ENCODE results near the gene SPATA16.
"Not testable (repeated sequence)": the region's sequence is repeated elsewhere in the genome, so short reads cannot be mapped to it uniquely, and the experiment has no call there.

The SPATA16 gene

DNA sequence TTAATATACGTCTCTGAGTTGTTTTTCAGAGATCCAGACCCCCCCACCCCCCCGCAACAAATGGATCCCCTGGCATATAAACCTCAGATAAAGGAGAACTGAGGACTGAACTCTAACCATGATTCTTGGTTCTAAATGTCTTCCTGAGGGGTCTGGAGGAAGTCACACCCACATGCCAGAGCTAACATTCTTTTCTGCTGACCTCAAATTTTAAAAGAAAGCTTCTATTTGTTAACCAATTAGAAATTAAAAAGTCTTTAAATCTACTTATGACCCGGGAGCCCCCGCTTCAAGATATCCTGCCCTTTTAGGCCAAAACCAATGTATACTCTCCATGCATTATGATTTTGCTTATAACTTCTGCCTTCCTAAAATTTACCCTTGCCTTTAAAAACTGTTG is 202.2 kb downstream of the SPATA16 start:
- DNase-seq = no peak

DNA sequence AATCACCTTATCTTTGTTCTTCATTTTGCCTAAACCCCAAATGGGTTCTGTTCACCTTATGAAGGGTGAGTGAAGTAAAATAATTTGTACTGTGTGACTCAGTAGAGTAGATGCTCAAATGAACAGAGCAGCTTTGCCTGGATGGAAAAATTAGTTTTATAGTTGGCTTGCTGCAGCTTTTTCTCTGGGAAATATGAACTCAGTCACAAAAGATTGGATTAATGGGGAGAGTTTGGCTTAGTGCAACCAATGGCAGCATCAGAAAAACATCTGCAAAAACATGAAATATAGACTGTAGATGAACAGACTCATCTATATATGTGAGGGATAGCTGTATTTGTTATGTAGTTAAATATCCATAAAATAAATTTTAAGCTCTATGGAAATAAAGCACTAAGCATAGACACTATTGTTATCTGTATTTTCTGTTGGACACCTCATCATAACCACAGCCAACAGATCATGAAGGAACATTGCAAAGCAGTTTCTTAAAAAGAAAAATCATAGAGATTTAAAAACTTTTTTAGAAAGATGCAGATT is 209.2 kb downstream of the SPATA16 start:
- DNase-seq = no peak

GRCh38 chr3:172929451-172929850 is 211.6 kb downstream of the SPATA16 start:
- DNase-seq = no peak

DNA sequence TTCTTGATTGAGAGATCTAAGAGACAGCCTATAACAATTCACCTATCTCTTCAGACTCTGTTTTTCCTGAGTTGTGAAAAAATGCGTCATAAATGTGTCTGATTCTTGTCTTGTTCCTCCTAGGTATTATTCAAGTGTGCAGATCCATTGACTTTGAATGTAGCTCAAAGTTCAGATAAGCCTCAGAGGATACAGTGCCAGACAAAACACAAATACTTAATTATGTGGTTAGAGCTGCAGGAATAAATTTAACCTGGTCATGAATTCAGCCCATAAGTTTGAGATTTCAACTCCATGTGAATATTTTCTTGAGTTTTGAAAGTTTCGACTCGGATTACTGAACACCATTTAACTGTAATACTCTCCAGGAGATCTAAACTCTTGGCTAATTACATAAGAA is 216.5 kb downstream of the SPATA16 start:
- DNase-seq = no peak

GRCh38 chr3:172919297-172919683 is 221.7 kb downstream of the SPATA16 start:
- DNase-seq = no peak

DNA sequence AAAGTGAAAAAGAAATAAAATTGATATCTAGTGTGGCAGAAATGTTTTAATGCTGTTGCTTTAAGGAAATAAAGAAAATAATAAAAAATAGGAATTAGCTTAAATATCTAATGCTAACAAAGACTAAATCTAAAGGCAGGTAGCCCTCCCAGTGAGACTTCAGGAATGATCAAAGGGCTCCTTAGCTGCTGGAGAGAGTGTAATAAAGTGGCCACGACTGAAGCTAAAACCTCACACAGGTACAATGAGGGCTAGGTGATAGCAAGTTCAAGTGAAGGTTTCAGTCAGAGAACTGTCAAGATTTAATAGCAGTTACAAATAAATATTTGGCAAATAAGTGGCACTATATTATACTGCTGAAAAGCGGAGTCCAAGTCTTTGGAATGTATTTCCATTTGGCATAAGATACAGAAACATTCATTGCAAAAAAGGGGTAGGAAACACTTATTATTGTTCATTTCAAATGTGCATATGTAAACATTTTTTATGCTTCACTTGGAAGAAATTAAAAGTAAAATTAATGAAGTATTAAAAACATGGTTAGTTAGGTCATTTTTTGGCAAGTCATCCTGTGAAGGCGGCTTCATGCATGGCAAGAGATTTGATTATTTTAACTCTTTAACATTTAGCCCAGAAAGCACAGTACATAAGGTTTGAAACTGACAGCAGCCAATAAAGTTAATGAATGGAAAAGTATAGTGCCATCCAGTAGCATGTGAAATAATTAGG is 222.3 kb downstream of the SPATA16 start:
- DNase-seq = no peak

DNA sequence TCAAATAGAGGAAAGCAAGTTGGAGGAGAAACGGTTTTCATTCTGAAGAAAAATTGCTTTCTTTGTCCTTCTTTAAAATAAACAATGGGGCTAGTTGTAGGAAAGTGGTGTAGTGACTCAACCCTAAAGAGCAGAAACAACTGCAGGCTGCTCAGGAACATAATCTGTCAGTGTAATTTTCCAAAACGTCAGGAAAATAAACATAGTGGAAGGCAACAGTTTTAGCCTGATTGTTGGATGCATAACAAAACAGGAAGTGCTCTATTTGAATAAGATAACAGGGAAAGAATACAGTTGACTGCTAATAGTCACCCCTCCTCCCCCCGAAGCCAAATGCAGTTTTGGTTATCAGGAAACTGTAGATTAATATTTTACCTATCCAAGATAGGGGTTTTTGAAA is 222.9 kb downstream of the SPATA16 start:
- no peak for DNase-seq

DNA sequence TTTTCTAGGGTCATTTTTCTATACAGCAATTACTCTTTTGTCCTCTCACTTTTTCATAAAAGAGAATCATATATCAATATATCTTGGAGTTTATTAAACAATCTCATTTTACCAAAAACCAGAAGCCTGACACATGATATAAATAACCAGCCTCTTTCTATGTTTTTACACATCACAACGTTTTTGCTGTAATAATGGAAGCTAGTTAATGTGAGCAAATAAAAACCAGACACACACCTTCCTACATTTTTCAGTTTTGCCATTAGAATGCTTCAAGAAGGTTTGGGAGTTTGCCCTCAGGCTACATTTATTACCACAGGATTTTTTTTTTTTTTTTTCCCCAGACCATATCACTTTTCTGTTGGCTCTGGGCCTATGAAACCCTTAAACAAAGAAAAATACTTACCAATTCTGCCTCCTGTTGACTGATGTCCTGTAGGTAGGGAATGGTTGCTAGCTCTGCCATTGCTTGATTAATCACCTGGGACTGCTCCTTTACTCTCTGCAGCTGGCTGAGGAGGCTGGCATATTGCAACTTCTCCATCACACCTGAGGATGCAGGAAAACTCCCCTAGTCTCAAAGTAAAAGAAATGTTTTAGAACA is 225.0 kb downstream of the SPATA16 start:
- no peak for DNase-seq

DNA sequence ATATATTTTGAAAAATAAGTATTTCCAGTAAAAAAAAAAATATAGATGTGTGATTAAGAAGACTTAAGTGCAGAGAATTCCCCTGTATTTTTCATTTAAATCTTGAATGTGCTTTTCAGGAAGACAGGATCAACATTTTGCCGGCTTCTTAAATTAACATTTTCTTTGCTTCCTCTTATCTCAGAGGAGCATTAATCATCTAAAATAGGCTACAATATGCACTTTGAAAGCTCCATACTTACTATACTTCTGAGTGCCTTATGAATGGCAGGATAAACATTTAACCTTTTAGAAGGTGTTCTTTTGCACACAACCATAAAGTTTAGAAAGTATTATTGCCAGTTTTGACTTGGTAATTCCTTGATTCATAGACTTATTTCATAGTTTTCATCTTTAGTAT is 226.2 kb downstream of the SPATA16 start:
- DNase-seq = no peak

- DNase-seq = no peak
Measured at GRCh38 chr3:172913911-172914655, 227.0 kb downstream of the SPATA16 start.

- DNase-seq = no peak
Measured at GRCh38 chr3:172911142-172911541, 229.9 kb downstream of the SPATA16 start.

DNA sequence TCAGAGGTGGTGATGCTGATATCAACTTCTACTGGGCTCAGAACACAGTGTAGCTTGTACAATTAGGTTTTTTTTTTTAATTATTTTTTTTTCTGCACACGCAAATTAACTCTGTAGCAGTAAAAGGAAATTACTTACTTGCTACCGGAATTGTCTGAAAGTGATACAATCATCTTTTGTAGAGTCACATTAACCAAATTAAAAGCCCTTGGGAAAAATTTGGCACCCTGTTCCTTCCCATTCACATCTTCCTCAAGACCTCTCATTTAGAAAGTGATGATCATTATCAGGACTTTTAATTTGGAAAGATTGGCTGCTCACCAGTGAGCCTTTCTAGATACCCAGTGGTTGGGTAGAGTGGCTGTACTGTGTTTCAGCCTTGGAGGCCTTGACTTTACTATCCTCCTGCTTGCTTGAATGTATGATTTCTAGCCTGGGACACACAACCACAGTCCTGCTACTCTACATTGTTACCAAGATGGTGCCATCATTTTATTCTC is 232.2 kb downstream of the SPATA16 start:
- no peak for DNase-seq

DNA sequence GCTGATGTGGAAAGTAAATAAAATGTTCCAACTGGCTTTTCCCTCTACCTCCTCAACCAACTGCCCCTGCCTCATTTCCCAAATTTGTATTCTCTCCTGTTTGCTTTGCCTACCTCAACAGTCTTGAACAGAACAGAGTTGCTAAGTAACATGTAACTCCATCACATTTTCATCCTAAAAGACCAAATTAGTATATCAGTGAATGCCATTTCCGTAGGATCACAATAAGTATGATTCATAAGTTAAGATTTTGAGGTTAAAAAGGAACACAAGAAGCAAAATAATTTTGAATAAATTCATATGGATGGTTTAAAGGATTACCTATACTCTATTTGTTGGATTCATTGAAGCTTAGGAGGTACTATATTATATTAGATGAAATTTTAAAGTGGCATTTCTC is 235.6 kb downstream of the SPATA16 start:
- DNase-seq = no peak

- DNase-seq = no peak
Measured at GRCh38 chr3:172904711-172905373, 236.2 kb downstream of the SPATA16 start.

- DNase-seq = no peak
Measured at GRCh38 chr3:172903642-172904320, 237.3 kb downstream of the SPATA16 start.

GRCh38 chr3:172892158-172892557 is 248.9 kb downstream of the SPATA16 start:
- DNase-seq = no peak

- no peak for DNase-seq
Measured at GRCh38 chr3:172885704-172886103, 255.3 kb downstream of the SPATA16 start.

DNA sequence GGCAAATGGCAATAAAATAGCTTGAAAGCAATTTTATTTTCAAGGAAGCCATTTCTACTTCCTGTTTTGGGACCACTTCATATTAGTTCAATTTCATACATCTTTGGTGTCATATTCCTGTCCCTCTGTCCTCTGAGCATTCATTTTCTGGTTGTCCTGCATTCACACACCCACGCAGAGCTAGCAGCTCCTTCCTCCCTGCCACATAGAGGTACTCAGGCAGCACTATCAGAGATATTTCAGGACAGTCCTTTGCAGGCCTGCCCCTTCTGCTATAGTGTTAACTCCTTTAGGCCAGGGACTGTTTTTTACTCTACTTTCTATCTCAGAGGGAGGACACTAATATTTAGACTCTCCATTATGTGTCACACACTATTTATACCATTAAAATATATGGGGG is 258.5 kb downstream of the SPATA16 start:
- DNase-seq = no peak

- not testable (repeated sequence) for DNase-seq
Measured at GRCh38 chr3:172879381-172879780, 261.7 kb downstream of the SPATA16 start.

DNA sequence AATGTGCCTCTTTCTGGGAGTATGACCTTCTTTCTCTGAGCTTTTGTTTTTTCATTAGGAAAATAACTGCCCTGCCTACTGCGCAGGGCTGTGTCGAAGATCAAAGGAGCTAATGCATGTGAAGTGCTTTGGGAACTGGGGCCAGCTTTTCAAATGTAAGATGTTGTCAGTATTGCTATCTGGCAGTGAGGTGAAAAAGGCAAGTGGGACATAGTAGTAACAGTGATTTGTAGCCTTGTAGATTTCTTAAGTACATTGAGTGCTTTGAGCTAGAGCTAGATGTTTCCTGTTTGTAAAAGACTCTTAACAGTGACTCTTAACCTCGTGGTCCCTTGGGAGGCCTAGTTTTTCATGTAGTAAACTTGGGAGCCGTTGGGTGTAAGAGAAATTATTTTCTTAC is 264.0 kb downstream of the SPATA16 start:
- no peak for DNase-seq

DNA sequence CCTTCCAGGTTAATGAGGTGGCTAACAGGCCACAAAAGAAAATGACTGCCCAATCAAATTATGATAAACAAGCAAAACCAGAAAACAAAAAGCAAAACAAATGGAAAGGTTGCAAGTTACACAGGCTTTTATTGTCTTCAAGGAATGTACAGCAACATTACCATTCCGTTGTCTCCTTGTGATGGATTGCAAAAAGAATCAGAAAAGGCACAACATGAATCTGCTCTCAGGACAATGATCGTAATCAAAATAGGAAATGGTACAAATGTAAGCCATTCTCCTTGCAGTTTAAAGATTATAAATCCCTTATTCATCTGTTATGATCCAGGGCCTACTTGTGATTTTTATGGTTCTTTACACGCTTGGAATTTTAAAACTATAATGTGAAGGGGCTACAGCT is 264.7 kb downstream of the SPATA16 start:
- no peak for DNase-seq

- DNase-seq = no peak
Measured at GRCh38 chr3:172875039-172875438, 266.0 kb downstream of the SPATA16 start.
